HEK293 (cell line): Measurements from ENCODE around the gene SAMD14.

ENCODE experiments used
- GLIS2 ChIP-seq: fragments of 450-650 bp; formaldehyde crosslinking; IDR thresholded peaks from 2 replicates; pipeline ENCODE4 v1.5.1; 2016; ENCODE audit warnings: missing biosample characterization, missing genetic modification characterization
- IKZF3 ChIP-seq: fragments of 450-650 bp; IDR thresholded peaks from 2 replicates; pipeline ENCODE4 v1.5.0; 2018; ENCODE audit warnings: missing biosample characterization, mild to moderate bottlenecking, missing genetic modification characterization, moderate library complexity
- MYNN ChIP-seq: fragments of 450-650 bp; formaldehyde crosslinking; IDR thresholded peaks from 2 replicates; pipeline ENCODE4 v1.5.1; 2016; ENCODE audit warnings: missing biosample characterization, missing genetic modification characterization, borderline replicate concordance
- SCRT2 ChIP-seq: fragments of 450-650 bp; formaldehyde crosslinking; IDR thresholded peaks from 2 replicates; pipeline ENCODE4 v1.5.1; 2016; ENCODE audit warnings: missing biosample characterization, missing genetic modification characterization
- TRIM28 ChIP-seq: IDR thresholded peaks from 2 replicates; pipeline ENCODE4 v1.6.1; 2011; ENCODE audit warnings: low read length, control low read depth, borderline replicate concordance
- ZNF10 ChIP-seq: fragments of 450-650 bp; formaldehyde crosslinking; IDR thresholded peaks from 2 replicates; pipeline ENCODE4 v1.5.1; 2017; ENCODE audit warnings: missing biosample characterization, missing genetic modification characterization
- ZNF146 ChIP-seq: fragments of 450-650 bp; formaldehyde crosslinking; IDR thresholded peaks from 2 replicates; pipeline ENCODE4 v1.5.1; 2016; ENCODE audit warnings: missing biosample characterization, missing genetic modification characterization
- ZNF214 ChIP-seq: fragments of 450-650 bp; formaldehyde crosslinking; IDR thresholded peaks from 2 replicates; pipeline ENCODE4 v1.5.1; 2017; ENCODE audit warnings: missing biosample characterization, mild to moderate bottlenecking, missing genetic modification characterization, borderline replicate concordance
- ZNF24 ChIP-seq: fragments of 450-650 bp; formaldehyde crosslinking; IDR thresholded peaks from 2 replicates; pipeline ENCODE4 v1.5.1; 2016; ENCODE audit warnings: missing biosample characterization, missing genetic modification characterization
- ZNF366 ChIP-seq: fragments of 450-650 bp; formaldehyde crosslinking; conservative IDR thresholded peaks from 2 replicates; pipeline ENCODE4 v1.5.1; 2016; ENCODE audit warnings: missing biosample characterization, missing genetic modification characterization
- ZNF473 ChIP-seq: fragments of 450-650 bp; formaldehyde crosslinking; IDR thresholded peaks from 2 replicates; pipeline ENCODE4 v1.5.1; 2017; ENCODE audit warnings: missing biosample characterization, missing genetic modification characterization
- ZNF529 ChIP-seq: fragments of 450-650 bp; formaldehyde crosslinking; IDR thresholded peaks from 2 replicates; pipeline ENCODE4 v1.5.1; 2017; ENCODE audit warnings: missing genetic modification characterization, missing biosample characterization; ENCODE audit not compliant: insufficient replicate concordance
- ZNF596 ChIP-seq: fragments of 450-650 bp; IDR thresholded peaks from 2 replicates; pipeline ENCODE4 v1.5.0; 2018; ENCODE audit warnings: missing biosample characterization, mild to moderate bottlenecking, missing genetic modification characterization, moderate library complexity
- ZNF785 ChIP-seq: fragments of 450-650 bp; formaldehyde crosslinking; IDR thresholded peaks from 2 replicates; pipeline ENCODE4 v1.5.1; 2016; ENCODE audit warnings: missing biosample characterization, missing genetic modification characterization
- ZNF792 ChIP-seq: fragments of 450-650 bp; formaldehyde crosslinking; IDR thresholded peaks from 2 replicates; pipeline ENCODE4 v1.5.1; 2016; ENCODE audit warnings: missing biosample characterization, missing genetic modification characterization
- TF ChIP-seq, protein P1 (sequence below): fragments of 450-650 bp; formaldehyde crosslinking; IDR thresholded peaks from 2 replicates; pipeline ENCODE4 v1.5.1; 2016; ENCODE audit warnings: missing biosample characterization, missing genetic modification characterization
- TF ChIP-seq, protein P2 (sequence below): fragments of 450-650 bp; formaldehyde crosslinking; IDR thresholded peaks from 2 replicates; pipeline ENCODE4 v1.5.1; 2016; ENCODE audit warnings: missing biosample characterization, missing genetic modification characterization
- TF ChIP-seq, protein P3 (sequence below): fragments of 450-650 bp; formaldehyde crosslinking; IDR thresholded peaks from 2 replicates; pipeline ENCODE4 v1.5.1; 2016; ENCODE audit warnings: missing biosample characterization, missing genetic modification characterization
- TF ChIP-seq, protein P4 (sequence below): fragments of 450-650 bp; formaldehyde crosslinking; IDR thresholded peaks from 2 replicates; pipeline ENCODE4 v1.5.1; 2016; ENCODE audit warnings: missing biosample characterization, missing genetic modification characterization
- TF ChIP-seq, protein P5 (sequence below): fragments of 450-650 bp; formaldehyde crosslinking; conservative IDR thresholded peaks from 2 replicates; pipeline ENCODE4 v1.5.1; 2016; ENCODE audit warnings: low read depth, missing biosample characterization, missing genetic modification characterization
- TF ChIP-seq, protein P6 (sequence below): fragments of 450-650 bp; formaldehyde crosslinking; IDR thresholded peaks from 2 replicates; pipeline ENCODE4 v1.5.1; 2016; ENCODE audit warnings: missing biosample characterization, missing genetic modification characterization, low read depth
- TF ChIP-seq, protein P7 (sequence below): fragments of 450-650 bp; formaldehyde crosslinking; IDR thresholded peaks from 2 replicates; pipeline ENCODE4 v1.5.1; 2017; ENCODE audit warnings: missing biosample characterization, missing genetic modification characterization

Gene SAMD14

DNA sequence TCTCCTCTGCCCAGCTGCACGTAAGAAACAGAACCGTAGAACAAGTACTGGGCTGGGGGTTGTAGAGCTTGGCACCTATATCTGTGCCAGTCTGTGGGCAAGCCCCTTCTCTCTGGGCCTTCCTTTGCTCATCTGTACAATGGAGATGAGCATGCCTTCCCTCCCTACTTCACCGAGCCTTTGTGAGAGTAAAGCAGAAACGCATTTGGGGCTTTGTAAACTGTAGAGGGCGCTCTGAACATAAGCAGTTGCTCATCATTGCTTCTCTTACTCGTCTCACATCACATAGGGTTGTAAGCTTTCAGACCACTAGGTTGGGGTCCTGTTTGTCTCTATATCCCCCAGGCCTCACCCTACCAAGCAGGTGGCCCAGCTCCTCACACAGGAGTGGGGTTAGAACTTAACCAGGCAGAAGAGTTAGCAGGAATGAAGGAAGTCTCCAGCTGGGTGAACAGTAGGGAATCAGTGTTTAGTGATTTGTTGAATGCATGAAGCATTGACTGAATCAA is 15.1 kb downstream of the SAMD14 start (continued):
- no peak for TF ChIP-seq ZNF24 (tag by site-specific recombination)
- TF ChIP-seq, protein P1, sequence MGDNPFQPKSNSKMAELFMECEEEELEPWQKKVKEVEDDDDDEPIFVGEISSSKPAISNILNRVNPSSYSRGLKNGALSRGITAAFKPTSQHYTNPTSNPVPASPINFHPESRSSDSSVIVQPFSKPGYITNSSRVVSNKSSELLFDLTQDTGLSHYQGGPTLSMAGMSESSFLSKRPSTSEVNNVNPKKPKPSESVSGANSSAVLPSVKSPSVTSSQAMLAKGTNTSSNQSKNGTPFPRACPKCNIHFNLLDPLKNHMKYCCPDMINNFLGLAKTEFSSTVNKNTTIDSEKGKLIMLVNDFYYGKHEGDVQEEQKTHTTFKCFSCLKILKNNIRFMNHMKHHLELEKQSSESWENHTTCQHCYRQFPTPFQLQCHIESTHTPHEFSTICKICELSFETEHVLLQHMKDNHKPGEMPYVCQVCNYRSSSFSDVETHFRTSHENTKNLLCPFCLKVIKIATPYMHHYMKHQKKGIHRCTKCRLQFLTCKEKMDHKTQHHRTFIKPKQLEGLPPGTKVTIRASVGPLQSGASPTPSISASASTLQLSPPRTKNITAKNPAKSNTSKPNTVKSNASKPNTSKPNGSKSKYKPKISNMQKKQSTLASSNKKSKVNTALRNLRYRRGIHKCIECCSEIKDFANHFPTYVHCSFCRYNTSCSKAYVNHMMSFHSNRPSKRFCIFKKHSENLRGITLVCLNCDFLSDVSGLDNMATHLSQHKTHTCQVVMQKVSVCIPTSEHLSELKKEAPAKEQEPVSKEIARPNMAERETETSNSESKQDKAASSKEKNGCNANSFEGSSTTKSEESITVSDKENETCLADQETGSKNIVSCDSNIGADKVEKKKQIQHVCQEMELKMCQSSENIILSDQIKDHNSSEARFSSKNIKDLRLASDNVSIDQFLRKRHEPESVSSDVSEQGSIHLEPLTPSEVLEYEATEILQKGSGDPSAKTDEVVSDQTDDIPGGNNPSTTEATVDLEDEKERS (tag by site-specific recombination): no peak
- TF ChIP-seq IKZF3 (tag by site-specific recombination): 0 out of 2 replicates have a peak, but pooled peaks have one; percentile 34
- TF ChIP-seq ZNF529 (tag by site-specific recombination): no peak
- no peak for TF ChIP-seq ZNF214 (tag by site-specific recombination)
- TF ChIP-seq, protein P2, sequence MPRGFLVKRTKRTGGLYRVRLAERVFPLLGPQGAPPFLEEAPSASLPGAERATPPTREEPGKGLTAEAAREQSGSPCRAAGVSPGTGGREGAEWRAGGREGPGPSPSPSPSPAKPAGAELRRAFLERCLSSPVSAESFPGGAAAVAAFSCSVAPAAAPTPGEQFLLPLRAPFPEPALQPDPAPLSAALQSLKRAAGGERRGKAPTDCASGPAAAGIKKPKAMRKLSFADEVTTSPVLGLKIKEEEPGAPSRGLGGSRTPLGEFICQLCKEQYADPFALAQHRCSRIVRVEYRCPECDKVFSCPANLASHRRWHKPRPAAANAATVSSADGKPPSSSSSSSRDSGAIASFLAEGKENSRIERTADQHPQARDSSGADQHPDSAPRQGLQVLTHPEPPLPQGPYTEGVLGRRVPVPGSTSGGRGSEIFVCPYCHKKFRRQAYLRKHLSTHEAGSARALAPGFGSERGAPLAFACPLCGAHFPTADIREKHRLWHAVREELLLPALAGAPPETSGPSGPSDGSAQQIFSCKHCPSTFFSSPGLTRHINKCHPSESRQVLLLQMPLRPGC (tag by site-specific recombination): no peak
- TF ChIP-seq ZNF146 (tag by site-specific recombination): no peak
- TF ChIP-seq ZNF785 (tag by site-specific recombination): no peak
- TF ChIP-seq MYNN (tag by site-specific recombination): no peak
- TF ChIP-seq GLIS2 (tag by site-specific recombination): no peak
- no peak for TF ChIP-seq ZNF473 (tag by site-specific recombination)
- TF ChIP-seq, protein P3, sequence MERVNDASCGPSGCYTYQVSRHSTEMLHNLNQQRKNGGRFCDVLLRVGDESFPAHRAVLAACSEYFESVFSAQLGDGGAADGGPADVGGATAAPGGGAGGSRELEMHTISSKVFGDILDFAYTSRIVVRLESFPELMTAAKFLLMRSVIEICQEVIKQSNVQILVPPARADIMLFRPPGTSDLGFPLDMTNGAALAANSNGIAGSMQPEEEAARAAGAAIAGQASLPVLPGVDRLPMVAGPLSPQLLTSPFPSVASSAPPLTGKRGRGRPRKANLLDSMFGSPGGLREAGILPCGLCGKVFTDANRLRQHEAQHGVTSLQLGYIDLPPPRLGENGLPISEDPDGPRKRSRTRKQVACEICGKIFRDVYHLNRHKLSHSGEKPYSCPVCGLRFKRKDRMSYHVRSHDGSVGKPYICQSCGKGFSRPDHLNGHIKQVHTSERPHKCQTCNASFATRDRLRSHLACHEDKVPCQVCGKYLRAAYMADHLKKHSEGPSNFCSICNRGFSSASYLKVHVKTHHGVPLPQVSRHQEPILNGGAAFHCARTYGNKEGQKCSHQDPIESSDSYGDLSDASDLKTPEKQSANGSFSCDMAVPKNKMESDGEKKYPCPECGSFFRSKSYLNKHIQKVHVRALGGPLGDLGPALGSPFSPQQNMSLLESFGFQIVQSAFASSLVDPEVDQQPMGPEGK: no peak
- no peak for TF ChIP-seq ZNF596
- TF ChIP-seq, protein P4, sequence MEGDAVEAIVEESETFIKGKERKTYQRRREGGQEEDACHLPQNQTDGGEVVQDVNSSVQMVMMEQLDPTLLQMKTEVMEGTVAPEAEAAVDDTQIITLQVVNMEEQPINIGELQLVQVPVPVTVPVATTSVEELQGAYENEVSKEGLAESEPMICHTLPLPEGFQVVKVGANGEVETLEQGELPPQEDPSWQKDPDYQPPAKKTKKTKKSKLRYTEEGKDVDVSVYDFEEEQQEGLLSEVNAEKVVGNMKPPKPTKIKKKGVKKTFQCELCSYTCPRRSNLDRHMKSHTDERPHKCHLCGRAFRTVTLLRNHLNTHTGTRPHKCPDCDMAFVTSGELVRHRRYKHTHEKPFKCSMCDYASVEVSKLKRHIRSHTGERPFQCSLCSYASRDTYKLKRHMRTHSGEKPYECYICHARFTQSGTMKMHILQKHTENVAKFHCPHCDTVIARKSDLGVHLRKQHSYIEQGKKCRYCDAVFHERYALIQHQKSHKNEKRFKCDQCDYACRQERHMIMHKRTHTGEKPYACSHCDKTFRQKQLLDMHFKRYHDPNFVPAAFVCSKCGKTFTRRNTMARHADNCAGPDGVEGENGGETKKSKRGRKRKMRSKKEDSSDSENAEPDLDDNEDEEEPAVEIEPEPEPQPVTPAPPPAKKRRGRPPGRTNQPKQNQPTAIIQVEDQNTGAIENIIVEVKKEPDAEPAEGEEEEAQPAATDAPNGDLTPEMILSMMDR: peak; percentile 58
- TF ChIP-seq ZNF366: no peak; the same call in 1 of the 2 replicates
- TF ChIP-seq, protein P5, sequence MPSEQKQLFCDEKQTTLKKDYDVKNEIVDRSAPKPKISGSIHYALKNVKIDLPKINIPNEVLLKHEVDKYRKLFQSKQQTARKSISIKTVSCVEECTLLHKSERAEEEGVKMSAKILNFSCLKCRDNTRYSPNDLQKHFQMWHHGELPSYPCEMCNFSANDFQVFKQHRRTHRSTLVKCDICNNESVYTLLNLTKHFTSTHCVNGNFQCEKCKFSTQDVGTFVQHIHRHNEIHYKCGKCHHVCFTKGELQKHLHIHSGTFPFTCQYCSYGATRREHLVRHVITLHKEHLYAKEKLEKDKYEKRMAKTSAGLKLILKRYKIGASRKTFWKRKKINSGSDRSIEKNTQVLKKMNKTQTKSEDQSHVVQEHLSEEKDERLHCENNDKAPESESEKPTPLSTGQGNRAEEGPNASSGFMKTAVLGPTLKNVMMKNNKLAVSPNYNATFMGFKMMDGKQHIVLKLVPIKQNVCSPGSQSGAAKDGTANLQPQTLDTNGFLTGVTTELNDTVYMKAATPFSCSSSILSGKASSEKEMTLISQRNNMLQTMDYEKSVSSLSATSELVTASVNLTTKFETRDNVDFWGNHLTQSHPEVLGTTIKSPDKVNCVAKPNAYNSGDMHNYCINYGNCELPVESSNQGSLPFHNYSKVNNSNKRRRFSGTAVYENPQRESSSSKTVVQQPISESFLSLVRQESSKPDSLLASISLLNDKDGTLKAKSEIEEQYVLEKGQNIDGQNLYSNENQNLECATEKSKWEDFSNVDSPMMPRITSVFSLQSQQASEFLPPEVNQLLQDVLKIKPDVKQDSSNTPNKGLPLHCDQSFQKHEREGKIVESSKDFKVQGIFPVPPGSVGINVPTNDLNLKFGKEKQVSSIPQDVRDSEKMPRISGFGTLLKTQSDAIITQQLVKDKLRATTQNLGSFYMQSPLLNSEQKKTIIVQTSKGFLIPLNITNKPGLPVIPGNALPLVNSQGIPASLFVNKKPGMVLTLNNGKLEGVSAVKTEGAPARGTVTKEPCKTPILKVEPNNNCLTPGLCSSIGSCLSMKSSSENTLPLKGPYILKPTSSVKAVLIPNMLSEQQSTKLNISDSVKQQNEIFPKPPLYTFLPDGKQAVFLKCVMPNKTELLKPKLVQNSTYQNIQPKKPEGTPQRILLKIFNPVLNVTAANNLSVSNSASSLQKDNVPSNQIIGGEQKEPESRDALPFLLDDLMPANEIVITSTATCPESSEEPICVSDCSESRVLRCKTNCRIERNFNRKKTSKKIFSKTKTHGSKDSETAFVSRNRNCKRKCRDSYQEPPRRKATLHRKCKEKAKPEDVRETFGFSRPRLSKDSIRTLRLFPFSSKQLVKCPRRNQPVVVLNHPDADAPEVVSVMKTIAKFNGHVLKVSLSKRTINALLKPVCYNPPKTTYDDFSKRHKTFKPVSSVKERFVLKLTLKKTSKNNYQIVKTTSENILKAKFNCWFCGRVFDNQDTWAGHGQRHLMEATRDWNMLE (tag by site-specific recombination): no peak
- TF ChIP-seq SCRT2 (tag by site-specific recombination): no peak
- TF ChIP-seq, protein P6, sequence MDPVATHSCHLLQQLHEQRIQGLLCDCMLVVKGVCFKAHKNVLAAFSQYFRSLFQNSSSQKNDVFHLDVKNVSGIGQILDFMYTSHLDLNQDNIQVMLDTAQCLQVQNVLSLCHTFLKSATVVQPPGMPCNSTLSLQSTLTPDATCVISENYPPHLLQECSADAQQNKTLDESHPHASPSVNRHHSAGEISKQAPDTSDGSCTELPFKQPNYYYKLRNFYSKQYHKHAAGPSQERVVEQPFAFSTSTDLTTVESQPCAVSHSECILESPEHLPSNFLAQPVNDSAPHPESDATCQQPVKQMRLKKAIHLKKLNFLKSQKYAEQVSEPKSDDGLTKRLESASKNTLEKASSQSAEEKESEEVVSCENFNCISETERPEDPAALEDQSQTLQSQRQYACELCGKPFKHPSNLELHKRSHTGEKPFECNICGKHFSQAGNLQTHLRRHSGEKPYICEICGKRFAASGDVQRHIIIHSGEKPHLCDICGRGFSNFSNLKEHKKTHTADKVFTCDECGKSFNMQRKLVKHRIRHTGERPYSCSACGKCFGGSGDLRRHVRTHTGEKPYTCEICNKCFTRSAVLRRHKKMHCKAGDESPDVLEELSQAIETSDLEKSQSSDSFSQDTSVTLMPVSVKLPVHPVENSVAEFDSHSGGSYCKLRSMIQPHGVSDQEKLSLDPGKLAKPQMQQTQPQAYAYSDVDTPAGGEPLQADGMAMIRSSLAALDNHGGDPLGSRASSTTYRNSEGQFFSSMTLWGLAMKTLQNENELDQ: no peak
- peak; percentile 57; the same call in 1 of the 2 replicates for TF ChIP-seq TRIM28
- 0 out of 2 replicates have a peak, but pooled peaks have one; percentile 27 for TF ChIP-seq ZNF10
- TF ChIP-seq, protein P7, sequence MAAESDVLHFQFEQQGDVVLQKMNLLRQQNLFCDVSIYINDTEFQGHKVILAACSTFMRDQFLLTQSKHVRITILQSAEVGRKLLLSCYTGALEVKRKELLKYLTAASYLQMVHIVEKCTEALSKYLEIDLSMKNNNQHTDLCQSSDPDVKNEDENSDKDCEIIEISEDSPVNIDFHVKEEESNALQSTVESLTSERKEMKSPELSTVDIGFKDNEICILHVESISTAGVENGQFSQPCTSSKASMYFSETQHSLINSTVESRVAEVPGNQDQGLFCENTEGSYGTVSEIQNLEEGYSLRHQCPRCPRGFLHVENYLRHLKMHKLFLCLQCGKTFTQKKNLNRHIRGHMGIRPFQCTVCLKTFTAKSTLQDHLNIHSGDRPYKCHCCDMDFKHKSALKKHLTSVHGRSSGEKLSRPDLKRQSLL (tag by site-specific recombination): no peak
- TF ChIP-seq ZNF792 (tag by site-specific recombination): no peak
